HepG2 (cell line): ENCODE data around the gene DOCK2. TPM values are rescaled to one million over a fixed set of nuclear protein-coding genes. Genes with fewer than 3 reads are reported as not detected.

ENCODE experiments used
- ATAC-seq: fragments of 200-7000 bp; cut with Tn5 transposase; 3 replicates; pipeline ENCODE4 v1.9.1; 2020; ENCODE audit warnings: mild to moderate bottlenecking, moderate library complexity
- BruUV-seq: library from RNA; stranded (reverse); fragments of 400-500 nt; replicated peaks from 2 replicates; lab custom pipeline; 2021; lab: Mats Ljungman, UMichigan
- CTCF ChIA-PET: fragments of 300-600 bp; formaldehyde crosslinking; extraction: SDS; loops from one replicate; lab custom pipeline; 2021; ENCODE audit warnings: low total read pairs, inconsistent platforms, low intra/inter-chr PET ratio; lab: Yijun Ruan, JAX
- POLR2A ChIA-PET: fragments of 350-600 bp; sonication (Branson Sonifier 250); formaldehyde crosslinking; loops from one replicate; lab custom pipeline; 2020; ENCODE audit warnings: antibody characterized with exemption, inconsistent platforms; lab: Yijun Ruan, JAX
- DNase-seq: peaks from one replicate; pipeline ENCODE4 v3.0.0-alpha.2; 2015; ENCODE audit warnings: low spot score
- FAIRE-seq: peaks from 3 replicates; lab custom pipeline; 2011; peaks lifted over from hg19 to GRCh38; lab: Jason Lieb, UNC
- H2AFZ ChIP-seq: one replicate; pipeline ENCODE4 v1.6.1; 2011; ENCODE audit warnings: low read length, inconsistent platforms
- H3K27ac ChIP-seq: fragments of 300-600 bp; 3 replicates; pipeline ENCODE4 v1.8.0; 2011; ENCODE audit warnings: mixed run types, mild to moderate bottlenecking, mixed read lengths, low read length, inconsistent platforms; ENCODE audit not compliant: insufficient read depth; ENCODE audit errors: extremely low read length
- H3K27me3 ChIP-seq, 2 experiments: fragments of 200-600 bp in 1 of 2; 2 replicates in 1 of 2; 3 replicates in 1 of 2; pipeline versions ENCODE4 v1.6.0 to v1.8.0; 2011; ENCODE audit warnings: low read length in 2 of 2, mild to moderate bottlenecking in 2 of 2, moderate library complexity in 2 of 2, inconsistent platforms in 1 of 2; ENCODE audit not compliant: insufficient read depth in 2 of 2, control insufficient read depth in 1 of 2
- H3K36me3 ChIP-seq, 2 experiments: fragments of 200-600 bp in 1 of 2; replicated peaks in 1 of 2; 2 replicates in 1 of 2; 3 replicates in 1 of 2; pipeline versions ENCODE4 v1.5.1 to v1.8.0; 2011; ENCODE audit warnings: low read length in 2 of 2, inconsistent platforms in 1 of 2; ENCODE audit not compliant: insufficient read depth in 2 of 2, control insufficient read depth in 1 of 2
- H3K4me1 ChIP-seq: 2 replicates; pipeline ENCODE4 v1.5.1; 2012; ENCODE audit warnings: low read length, inconsistent platforms; ENCODE audit not compliant: insufficient read depth
- H3K4me2 ChIP-seq: 2 replicates; pipeline ENCODE4 v1.6.0; 2011; ENCODE audit warnings: low read depth, low read length, inconsistent platforms
- H3K4me3 ChIP-seq, 3 experiments: fragments of 200-600 bp in 1 of 3; sonication (generic), shearing (Covaris generic) in 1 of 3; replicated peaks in 1 of 3; 2 replicates each; pipeline ENCODE4 v1.5.1; 2011 to 2016; ENCODE audit warnings: low read length in 3 of 3, inconsistent platforms in 2 of 3, low read depth in 2 of 3, mild to moderate bottlenecking in 2 of 3, control low read depth in 1 of 3, mixed read lengths in 1 of 3; ENCODE audit not compliant: insufficient read depth in 1 of 3
- H3K79me2 ChIP-seq: one replicate; pipeline ENCODE4 v1.6.1; 2011; ENCODE audit warnings: low read length, inconsistent platforms; ENCODE audit not compliant: insufficient read depth
- H3K9ac ChIP-seq: 2 replicates; pipeline ENCODE4 v1.6.0; 2011; ENCODE audit warnings: mild to moderate bottlenecking, low read depth, low read length, inconsistent platforms; ENCODE audit not compliant: insufficient read depth
- H3K9me3 ChIP-seq: 2 replicates; pipeline ENCODE4 v1.5.1; 2012; ENCODE audit warnings: mild to moderate bottlenecking, low read length
- H4K20me1 ChIP-seq: 2 replicates; pipeline ENCODE4 v1.6.0; 2011; ENCODE audit warnings: inconsistent platforms, mild to moderate bottlenecking, low read length, moderate library complexity; ENCODE audit not compliant: insufficient read depth
- ELF4 ChIP-seq: sonication (generic); formaldehyde crosslinking; IDR thresholded peaks from 2 replicates; pipeline ENCODE4 v1.5.0; 2020; ENCODE audit warnings: missing genetic modification reagents, mild to moderate bottlenecking, moderate library complexity, borderline replicate concordance
- HNF1A ChIP-seq, 2 experiments: sonication (generic) in 1 of 2; formaldehyde crosslinking in 1 of 2; IDR thresholded peaks; 2 replicates each; pipeline versions ENCODE4 v1.4.0 to v1.6.1; 2016 to 2020; ENCODE audit warnings: borderline replicate concordance in 1 of 2, low read depth in 1 of 2, mild to moderate bottlenecking in 1 of 2, missing genetic modification reagents in 1 of 2
- MAX ChIP-seq: IDR thresholded peaks from 2 replicates; pipeline ENCODE4 v1.6.1; 2012; ENCODE audit warnings: inconsistent platforms
- NAIF1 ChIP-seq: sonication (generic); formaldehyde crosslinking; IDR thresholded peaks from 2 replicates; pipeline ENCODE4 v1.5.0; 2020; ENCODE audit warnings: mild to moderate bottlenecking, missing genetic modification reagents, borderline replicate concordance
- SIX4 ChIP-seq: sonication (generic); formaldehyde crosslinking; IDR thresholded peaks from 2 replicates; pipeline ENCODE4 v1.4.0; 2020; ENCODE audit warnings: missing genetic modification reagents
- TCF7L2 ChIP-seq: IDR thresholded peaks from 2 replicates; pipeline ENCODE4 v1.6.1; 2011; ENCODE audit warnings: mild to moderate bottlenecking, low read depth, low read length, moderate library complexity
- ZMYM3 ChIP-seq: sonication (generic); formaldehyde crosslinking; IDR thresholded peaks from 2 replicates; pipeline ENCODE4 v1.5.1; 2020; ENCODE audit warnings: mild to moderate bottlenecking, missing genetic modification reagents
- ZNF253 ChIP-seq: sonication (generic); formaldehyde crosslinking; IDR thresholded peaks from 2 replicates; pipeline ENCODE4 v1.8.0; 2022; ENCODE audit warnings: mild to moderate bottlenecking, missing genetic modification reagents, borderline replicate concordance
- ZNF343 ChIP-seq: sonication (generic); formaldehyde crosslinking; IDR thresholded peaks from 2 replicates; pipeline ENCODE4 v1.4.0; 2020; ENCODE audit warnings: mild to moderate bottlenecking, missing genetic modification reagents
- ZNF430 ChIP-seq: sonication (generic); formaldehyde crosslinking; IDR thresholded peaks from 2 replicates; pipeline ENCODE4 v1.9.0; 2021; ENCODE audit warnings: mild to moderate bottlenecking, missing genetic modification reagents
- WGBS: methylation state at CpG from one replicate; pipeline ENCODE4 v1.1.6; 2017; ENCODE audit warnings: low lambda C conversion rate; 5-methylcytosine and 5-hydroxymethylcytosine counted together
- in situ Hi-C: cut with HindIII; loops from 2 replicates; pipeline ENCODE4 v1.10.0; 2017; ENCODE audit warnings: low pct_unique_long_range_greater_than_20kb; ENCODE audit not compliant: extremely low pct_ligation_motif_present
- intact Hi-C: fragments of 100-400 bp; cut with micrococcal nuclease; formaldehyde crosslinking; loops from one replicate; pipeline ENCODE4 v1.10.0; 2022; ENCODE audit not compliant: unreplicated experiment
- polyA plus RNA-seq, 8 experiments: library from polyadenylated mRNA; depleted of rRNA in 3 of 8; stranded (reverse) in 7 of 8; unstranded in 1 of 8; fragments of >200 nt; fragmentation: Illumina TruSeq in 4 of 8; extraction: Trizol in 4 of 8; gene quantifications; 2 replicates each; pipeline versions ENCODE4 v1.2.1 to v1.2.3, GENCODE V29; 2011 to 2016; ENCODE audit warnings: low read depth in 4 of 8, missing spikeins in 1 of 8, mixed read lengths in 1 of 8; ENCODE audit not compliant: insufficient read depth in 1 of 8
- total RNA-seq, 5 experiments: library from RNA; depleted of rRNA; stranded (reverse); fragments of >200 nt; fragmentation: Illumina TruSeq; extraction: Trizol; gene quantifications; 2 replicates each; pipeline ENCODE4 v1.2.3, GENCODE V29; 2016; ENCODE audit warnings: low read depth in 1 of 5
- TF ChIP-seq, protein P1 (sequence below): sonication (generic); formaldehyde crosslinking; IDR thresholded peaks from 2 replicates; pipeline ENCODE4 v1.5.1; 2020; ENCODE audit warnings: missing genetic modification reagents, mild to moderate bottlenecking, borderline replicate concordance

Gene DOCK2
- total and polyA plus RNA-seq, 2 of the 13 experiments (the other 11 are each of a cell fraction or from before 2014, with no cell fraction given) = not detected

DNA sequence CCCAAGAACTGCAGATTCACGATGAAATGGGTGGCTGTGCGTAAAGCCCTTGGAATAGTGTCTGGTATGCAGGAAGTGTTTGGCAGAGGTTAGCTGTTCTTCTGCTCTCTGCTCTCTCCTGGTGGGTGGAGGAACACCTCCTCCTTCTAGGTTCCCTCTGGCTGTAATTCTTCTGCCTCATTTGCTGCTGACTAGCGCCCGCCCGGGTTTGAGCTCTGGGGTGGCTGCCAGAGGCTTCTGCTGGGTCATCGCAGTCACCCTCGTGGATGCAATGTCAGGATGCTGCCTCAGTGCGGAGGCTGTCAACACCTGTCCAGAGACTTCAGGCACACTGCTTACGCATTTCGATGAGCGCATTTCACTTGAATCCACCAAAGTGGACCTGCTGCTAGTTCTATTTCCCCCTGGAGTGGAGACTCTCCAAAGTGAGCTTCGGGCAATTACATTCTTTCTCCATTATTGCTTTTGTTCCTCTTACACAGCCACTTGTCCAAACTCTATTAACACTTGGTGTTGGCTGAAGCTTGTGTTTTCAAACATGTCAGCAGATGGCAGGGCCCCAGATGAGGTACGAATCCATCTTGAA, 11.7 kb downstream of the DOCK2 start (continued):
- TF ChIP-seq ZNF253 (CRISPR knock-in tag) (no peak), SIX4 (no peak), ZMYM3 (CRISPR knock-in tag) (no peak)

GRCh38 chr5:169649486-169649885, 12.4 kb downstream of the DOCK2 start:
- Histone ChIP-seq H3K79me2 (no peaks in the 10 kb centered on the region), H3K9me3 (no peaks in the 10 kb centered on the region), H3K9ac (no peak overlapping the region), H3K4me2 (no peak overlapping the region), H3K4me3 (no peak overlapping the region), H3K27ac (no peak overlapping the region), H3K27me3 (no peaks in the 10 kb centered on the region), H2AFZ (no peak overlapping the region), H3K36me3 (no peaks in the 10 kb centered on the region), H4K20me1 (no peaks in the 10 kb centered on the region), H3K4me1 (no peaks in the 10 kb centered on the region)
- no peak for DNase-seq
- no TSS peak for BruUV-seq
- in situ Hi-C loops (no loop called here), intact Hi-C loops (no loop called here)
- no peak for ATAC-seq
- 27% methylated on average over 7 of the region's 7 CpGs for WGBS
- ChIA-PET POLR2A (no interaction called here), CTCF (no interaction called here)
- TF ChIP-seq ZNF343 = no peak
- no peak for TF ChIP-seq ZNF430 (CRISPR knock-in tag)
- TF ChIP-seq ELF4 (CRISPR knock-in tag) = no peak
- no peak for TF ChIP-seq NAIF1 (CRISPR knock-in tag)
- TF ChIP-seq TCF7L2 = no peak
- no peak for TF ChIP-seq MAX
- TF ChIP-seq, protein P1, sequence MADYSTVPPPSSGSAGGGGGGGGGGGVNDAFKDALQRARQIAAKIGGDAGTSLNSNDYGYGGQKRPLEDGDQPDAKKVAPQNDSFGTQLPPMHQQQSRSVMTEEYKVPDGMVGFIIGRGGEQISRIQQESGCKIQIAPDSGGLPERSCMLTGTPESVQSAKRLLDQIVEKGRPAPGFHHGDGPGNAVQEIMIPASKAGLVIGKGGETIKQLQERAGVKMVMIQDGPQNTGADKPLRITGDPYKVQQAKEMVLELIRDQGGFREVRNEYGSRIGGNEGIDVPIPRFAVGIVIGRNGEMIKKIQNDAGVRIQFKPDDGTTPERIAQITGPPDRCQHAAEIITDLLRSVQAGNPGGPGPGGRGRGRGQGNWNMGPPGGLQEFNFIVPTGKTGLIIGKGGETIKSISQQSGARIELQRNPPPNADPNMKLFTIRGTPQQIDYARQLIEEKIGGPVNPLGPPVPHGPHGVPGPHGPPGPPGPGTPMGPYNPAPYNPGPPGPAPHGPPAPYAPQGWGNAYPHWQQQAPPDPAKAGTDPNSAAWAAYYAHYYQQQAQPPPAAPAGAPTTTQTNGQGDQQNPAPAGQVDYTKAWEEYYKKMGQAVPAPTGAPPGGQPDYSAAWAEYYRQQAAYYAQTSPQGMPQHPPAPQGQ (CRISPR knock-in tag) = no peak
- no peak for TF ChIP-seq HNF1A (IDR thresholded peaks at IDR 0.05; ENCODE audit: low read depth)
- TF ChIP-seq HNF1A (CRISPR knock-in tag; IDR thresholded peaks at IDR 0.05; ENCODE audit: borderline replicate concordance) = no peak
- no peak for FAIRE-seq
